ENCODE results near the gene OR51B4. TPM values are rescaled to one million over a fixed set of nuclear protein-coding genes. Genes with fewer than 3 reads are reported as not detected.
"Not testable (repeated sequence)": the region's sequence is repeated elsewhere in the genome, so short reads cannot be mapped to it uniquely, and the experiment has no call there.

Gene OR51B4
- total and polyA plus RNA-seq, 2 of the 13 experiments (the other 11 are each of a cell fraction or from before 2014, with no cell fraction given), result 0.11 to 0.33 TPM

- no peak overlapping the region for H3K4me3 ChIP-seq (replicated peaks in 1 of 3; ENCODE audit: insufficient read depth in 1 of 3, low read depth in 2 of 3, low read length in 3 of 3)
- H3K36me3 ChIP-seq (replicated peaks in 1 of 2; ENCODE audit: control insufficient read depth in 1 of 2, insufficient read depth in 2 of 2, low read length in 2 of 2), result no peaks in the 10 kb centered on the region
- H3K27ac ChIP-seq (ENCODE audit: extremely low read length, insufficient read depth, low read length), result no peak overlapping the region
- no peaks in the 10 kb centered on the region for H4K20me1 ChIP-seq (ENCODE audit: insufficient read depth, low read length)
- WGBS (ENCODE audit: low lambda C conversion rate), result 2% methylated on average over 4 of the region's 4 CpGs
- intact Hi-C loops (cut with micrococcal nuclease; ENCODE audit: unreplicated experiment) (no loop called here), in situ Hi-C loops (cut with HindIII; ENCODE audit: extremely low pct_ligation_motif_present, low pct_unique_long_range_greater_than_20kb) (no loop called here)
- H3K9ac ChIP-seq (ENCODE audit: insufficient read depth, low read depth, low read length), result no peak overlapping the region
- no peaks in the 10 kb centered on the region for H3K27me3 ChIP-seq (ENCODE audit: control insufficient read depth in 1 of 2, insufficient read depth in 2 of 2, low read length in 2 of 2)
- H2AFZ ChIP-seq (ENCODE audit: low read length), result no peak overlapping the region
- CTCF ChIA-PET (ENCODE audit: low intra/inter-chr PET ratio, low total read pairs), result no interaction called here
- no peak overlapping the region for H3K4me2 ChIP-seq (ENCODE audit: low read depth, low read length)
- TF ChIP-seq HOXD1 (CRISPR knock-in tag; IDR thresholded peaks at IDR 0.05) (no peak), MTF2 (CRISPR knock-in tag; IDR thresholded peaks at IDR 0.05; ENCODE audit: borderline replicate concordance) (no peak), KDM3A (CRISPR knock-in tag; IDR thresholded peaks at IDR 0.05; ENCODE audit: low read depth) (no peak), MAF1 (CRISPR knock-in tag; IDR thresholded peaks at IDR 0.05; ENCODE audit: borderline replicate concordance) (no peak), ATF7 (IDR thresholded peaks at IDR 0.05) (no peak), ATF7 (CRISPR knock-in tag; IDR thresholded peaks at IDR 0.05) (no peak)
- BruUV-seq (replicated peaks), result no TSS peak
- POLR2A ChIA-PET, result no interaction called here
- FAIRE-seq (no peak), DNase-seq (ENCODE audit: low spot score) (no peak), ATAC-seq (no peak)
- no peaks in the 10 kb centered on the region for H3K4me1 ChIP-seq (ENCODE audit: insufficient read depth, low read length)
- H3K9me3 ChIP-seq (ENCODE audit: low read length), result no peaks in the 10 kb centered on the region
- no peaks in the 10 kb centered on the region for H3K79me2 ChIP-seq (ENCODE audit: insufficient read depth, low read length)
Observed at GRCh38 chr11:5297721-5298323, 3.9 kb downstream of the OR51B4 start.

- intact Hi-C loops (cut with micrococcal nuclease; ENCODE audit: unreplicated experiment); FAIRE-seq; H3K27me3 ChIP-seq (ENCODE audit: control insufficient read depth in 1 of 2, insufficient read depth in 2 of 2, low read length in 2 of 2); POLR2A ChIA-PET; H3K27ac ChIP-seq (ENCODE audit: extremely low read length, insufficient read depth, low read length); H3K36me3 ChIP-seq (replicated peaks in 1 of 2; ENCODE audit: control insufficient read depth in 1 of 2, insufficient read depth in 2 of 2, low read length in 2 of 2); in situ Hi-C loops (cut with HindIII; ENCODE audit: extremely low pct_ligation_motif_present, low pct_unique_long_range_greater_than_20kb); H3K9ac ChIP-seq (ENCODE audit: insufficient read depth, low read depth, low read length); H4K20me1 ChIP-seq (ENCODE audit: insufficient read depth, low read length); DNase-seq (ENCODE audit: low spot score); H3K79me2 ChIP-seq (ENCODE audit: insufficient read depth, low read length); H2AFZ ChIP-seq (ENCODE audit: low read length); H3K4me2 ChIP-seq (ENCODE audit: low read depth, low read length); H3K9me3 ChIP-seq (ENCODE audit: low read length); H3K4me1 ChIP-seq (ENCODE audit: insufficient read depth, low read length); H3K4me3 ChIP-seq (replicated peaks in 1 of 3; ENCODE audit: insufficient read depth in 1 of 3, low read depth in 2 of 3, low read length in 3 of 3); BruUV-seq (replicated peaks); CTCF ChIA-PET (ENCODE audit: low intra/inter-chr PET ratio, low total read pairs); ATAC-seq: not testable (repeated sequence)
- 50% methylated on average over 8 of the region's 41 CpGs for WGBS (ENCODE audit: low lambda C conversion rate)
Observed at GRCh38 chr11:5294342-5294995, 7.3 kb downstream of the OR51B4 start.

Measured in HepG2 (cell line).